Left renal pelvis (tissue), 4 donors: ENCODE measurements around the gene SIX1. TPM values are rescaled to one million over a fixed set of nuclear protein-coding genes. Genes with fewer than 3 reads are reported as not detected.

Experiments used
- DNase-seq, 4 donors: peaks; one replicate each; pipeline ENCODE4 v3.0.0-alpha.2; 2013; ENCODE audit warnings: low read depth in 4 of 4, low spot score in 3 of 4
- polyA plus RNA-seq, 4 donors: library from polyadenylated mRNA; unstranded; fragments of 120-200 nt; gene quantifications; one replicate each; pipeline ENCODE4 v1.2.1, GENCODE V29; 2013; ENCODE audit not compliant: insufficient read length in 4 of 4

Gene SIX1
- polyA plus RNA-seq, 4 donors, result 9.2 to 13.4 (median 11.9) TPM

DNA sequence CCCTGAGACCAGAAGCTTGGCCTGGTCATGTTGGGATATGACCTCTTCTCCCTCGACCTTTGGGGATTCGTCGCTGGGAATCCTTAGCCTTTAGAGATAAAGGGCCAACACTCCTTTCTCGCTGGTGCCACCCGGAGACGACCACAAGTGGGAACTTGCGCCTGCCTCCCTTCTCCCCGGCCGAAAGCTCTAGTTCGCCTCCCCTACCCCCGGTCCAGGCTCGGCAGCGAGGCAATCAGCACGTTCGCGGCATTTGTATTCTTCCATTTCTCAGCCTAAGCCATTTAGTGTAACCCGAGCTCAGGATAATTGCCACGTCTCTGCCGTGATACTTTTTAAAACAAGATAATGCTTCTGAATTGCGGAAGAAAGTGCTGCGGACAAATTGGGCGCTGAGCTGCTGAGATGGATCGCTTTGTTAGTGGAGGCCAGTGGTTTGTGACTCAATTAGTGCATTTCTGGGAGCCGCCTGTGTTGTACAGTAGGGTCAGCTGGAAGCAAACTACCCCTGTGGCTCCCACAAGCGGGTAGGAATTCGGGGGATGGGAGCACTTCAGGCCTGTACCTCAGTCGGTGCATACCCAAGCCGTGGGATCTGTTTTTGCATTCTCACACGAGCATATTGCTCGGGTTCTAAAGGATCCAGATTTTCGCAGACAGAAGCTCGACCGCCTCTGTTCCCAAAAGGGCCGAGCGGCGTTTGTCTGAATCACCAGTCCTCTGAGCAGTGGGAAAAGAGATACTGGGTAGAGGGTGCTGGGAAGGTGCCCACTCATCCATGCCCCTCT, 6.8 kb upstream of the SIX1 start:
- DNase-seq, result no peak

DNA sequence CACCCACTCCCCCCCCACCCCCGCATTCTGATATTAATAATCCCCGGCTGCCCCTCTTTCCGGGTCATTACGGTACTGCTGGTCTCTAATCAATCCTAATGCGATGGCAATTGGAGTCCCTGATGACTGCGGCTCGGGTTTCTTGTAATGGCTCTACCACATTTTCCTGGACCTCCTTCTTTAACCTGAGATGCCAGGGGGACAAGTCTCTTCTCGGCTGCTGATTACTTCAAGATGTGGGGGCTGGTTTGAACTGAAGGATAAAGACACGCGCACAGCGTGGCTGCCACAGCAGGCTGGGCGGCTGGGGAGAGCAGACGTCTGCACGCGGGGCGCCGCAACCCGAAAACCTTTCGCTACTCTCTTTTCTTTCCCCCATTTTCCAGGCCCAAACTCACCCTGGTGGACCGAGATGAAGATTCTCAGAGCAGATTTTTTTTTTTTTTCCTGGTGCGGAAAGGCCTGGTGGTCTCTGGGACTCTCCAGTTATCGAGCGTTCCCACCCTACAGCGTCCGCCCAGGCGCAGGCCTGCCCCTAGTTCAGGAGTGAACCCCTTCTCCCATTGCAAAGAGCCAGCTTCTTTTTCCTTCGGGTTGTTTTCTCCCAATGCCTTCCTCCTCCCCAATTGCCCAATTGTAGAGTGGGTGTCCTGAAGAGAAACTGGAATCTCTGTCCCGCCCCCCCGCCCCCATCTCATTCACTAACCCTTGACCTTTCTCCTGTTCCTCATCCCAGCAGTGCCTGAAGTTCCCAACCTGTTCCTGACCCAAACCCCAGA, 6.0 kb upstream of the SIX1 start:
- no peak for DNase-seq

- DNase-seq, result no peak
Measured at GRCh38 chr14:60654334-60654821, 5.1 kb upstream of the SIX1 start.

DNA sequence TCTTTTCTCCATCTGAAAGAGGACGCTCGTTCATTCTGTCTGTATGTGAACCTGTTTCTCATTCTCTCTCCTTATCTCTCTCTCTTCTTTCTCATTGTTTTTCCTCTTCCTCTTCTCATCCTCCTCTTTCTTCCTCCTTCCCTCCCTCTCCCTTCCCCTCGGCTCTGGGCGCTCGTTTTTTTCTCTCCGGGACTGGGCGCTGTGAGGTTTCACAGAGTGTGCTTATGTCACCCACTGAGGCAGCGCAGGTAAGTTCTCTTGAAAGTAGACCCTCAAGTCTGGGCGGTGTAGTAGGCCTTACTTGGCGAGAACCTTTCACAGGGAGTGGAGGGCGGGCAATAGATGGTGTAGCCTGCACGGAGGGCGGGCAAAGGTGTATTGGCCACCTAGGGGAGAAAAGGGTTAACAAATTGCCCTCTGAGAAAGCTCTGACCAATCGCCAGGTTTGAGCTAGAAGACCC, 4.5 kb upstream of the SIX1 start:
- DNase-seq, result no peak

GRCh38 chr14:60652674-60653651, 3.7 kb upstream of the SIX1 start:
- DNase-seq, result no peak

DNA sequence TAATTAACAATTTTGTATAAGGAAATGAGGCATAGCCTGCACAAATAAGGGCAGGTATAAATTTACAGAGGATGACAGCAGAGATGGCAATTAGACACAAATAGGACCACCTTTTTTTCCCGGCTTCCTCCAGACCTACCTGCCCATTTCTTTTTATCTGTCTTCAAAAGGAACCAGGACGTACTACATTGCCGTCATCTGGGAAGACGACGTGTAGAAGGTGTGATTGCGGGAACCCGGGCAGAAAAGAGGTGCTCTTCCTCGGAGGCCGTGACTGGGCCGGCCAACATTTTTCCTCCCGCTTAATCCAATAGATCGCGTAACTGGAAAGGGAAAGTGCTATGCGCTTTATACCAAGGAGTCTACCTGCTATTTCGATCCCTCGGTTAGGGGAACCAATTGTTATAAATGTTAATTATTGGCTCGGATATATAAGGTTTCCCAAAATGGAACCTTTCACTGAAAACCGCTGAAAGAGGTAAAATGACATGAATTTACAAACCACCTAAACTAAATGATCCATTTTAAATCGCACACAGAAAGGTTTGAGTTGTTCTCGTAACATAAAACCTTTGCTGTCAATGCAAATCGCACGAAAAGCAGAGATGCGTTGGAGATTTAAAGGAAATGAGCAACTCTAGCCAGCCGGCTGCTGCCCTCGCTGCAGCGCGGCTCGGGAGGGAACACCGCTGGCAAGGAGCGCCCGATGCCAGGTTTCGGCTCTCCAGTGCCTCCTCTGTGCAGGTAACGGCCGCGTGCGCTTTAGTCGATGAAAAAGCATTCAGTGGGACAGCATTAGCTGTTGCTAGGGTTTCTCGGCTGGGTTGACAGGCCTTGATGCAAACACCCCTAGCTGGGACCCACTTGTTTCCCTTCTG, 2.8 kb upstream of the SIX1 start:
- no peak for DNase-seq

DNA sequence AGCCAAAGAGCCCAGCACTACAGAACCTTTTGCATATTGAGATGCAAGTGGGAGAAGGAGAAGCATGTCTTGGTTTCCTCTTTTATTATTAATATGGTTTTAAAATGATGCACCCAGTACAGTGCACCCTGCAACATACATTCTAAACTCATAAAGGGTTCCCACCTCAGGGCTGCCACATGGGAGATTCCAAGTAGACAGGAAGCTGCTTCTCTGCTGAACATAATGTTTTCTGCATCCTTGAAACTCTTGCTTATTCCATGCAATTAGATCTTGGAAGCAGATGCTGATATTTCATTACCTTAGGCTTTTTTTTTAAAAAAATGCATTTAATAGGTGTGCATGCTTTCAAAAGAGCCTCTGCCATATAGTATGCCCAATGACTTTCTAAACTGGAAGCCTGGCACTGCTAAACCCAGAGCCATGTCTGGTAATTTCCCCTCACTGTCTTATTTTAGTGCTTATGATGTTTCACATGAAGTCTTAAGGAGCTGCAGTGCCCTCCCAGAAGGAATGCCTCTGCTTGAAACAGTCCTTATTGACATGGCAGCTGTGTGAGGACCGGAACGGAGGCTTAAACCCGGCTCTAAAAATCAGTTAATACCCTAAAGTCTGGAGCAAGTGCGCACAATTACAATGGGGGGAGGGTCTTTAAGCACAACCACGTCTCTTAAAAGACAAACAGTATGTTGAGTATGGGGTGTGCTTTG, 2.0 kb upstream of the SIX1 start:
- DNase-seq, result no peak

- no peak for DNase-seq
Measured at GRCh38 chr14:60650373-60650961, 1.2 kb upstream of the SIX1 start.

GRCh38 chr14:60649875-60650372, 647 bp upstream of the SIX1 start:
- no peak for DNase-seq

- no peak for DNase-seq
Measured at GRCh38 chr14:60648249-60648933, 886 bp downstream of the SIX1 start.

DNA sequence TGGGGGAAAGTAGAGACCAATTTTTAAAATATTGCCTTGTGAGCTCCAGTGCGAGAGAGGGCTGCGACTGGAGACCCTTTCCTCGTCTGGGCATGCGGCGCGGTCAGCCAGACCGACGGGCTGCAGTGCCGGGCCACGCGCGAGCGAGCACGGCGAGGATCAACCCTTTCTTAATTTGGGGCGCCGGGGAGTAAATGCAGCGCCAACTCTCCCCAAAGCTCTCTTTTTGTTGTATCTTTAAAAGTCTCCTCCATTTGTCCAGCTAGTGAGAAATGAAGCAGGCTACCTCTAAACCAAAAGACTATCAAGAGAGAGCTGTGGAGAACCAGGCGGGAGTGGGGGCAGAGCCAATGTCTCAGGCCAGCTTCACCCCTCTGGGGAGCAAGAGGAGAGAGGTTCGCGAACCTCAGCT, 1.4 kb downstream of the SIX1 start:
- DNase-seq, result no peak

GRCh38 chr14:60647081-60647836, 2.0 kb downstream of the SIX1 start:
- no peak for DNase-seq

GRCh38 chr14:60646226-60646818, 3.0 kb downstream of the SIX1 start:
- DNase-seq, result no peak

GRCh38 chr14:60645126-60645741, 4.0 kb downstream of the SIX1 start:
- DNase-seq, result no peak

DNA sequence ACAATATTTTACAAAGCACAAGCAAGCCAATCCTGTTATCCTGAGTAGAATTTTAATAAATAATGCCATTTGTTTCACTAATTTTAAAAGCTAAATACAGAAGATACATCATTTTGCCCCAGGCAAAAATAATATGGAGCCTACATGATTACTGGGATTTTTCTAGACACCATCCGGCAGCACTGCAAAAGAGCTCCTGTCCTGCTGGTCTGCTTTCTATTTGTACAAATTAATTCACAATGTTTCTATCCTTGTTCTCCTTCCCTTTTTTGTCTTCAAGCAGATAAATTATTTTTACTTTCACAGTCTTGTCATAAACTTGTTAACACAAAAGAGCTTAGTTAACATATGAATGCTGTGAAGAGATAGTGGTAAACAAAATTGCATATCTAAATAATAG, 4.6 kb downstream of the SIX1 start:
- no peak for DNase-seq
